Measurements from ENCODE around the gene PPP1R9A.

PPP1R9A gene

DNA sequence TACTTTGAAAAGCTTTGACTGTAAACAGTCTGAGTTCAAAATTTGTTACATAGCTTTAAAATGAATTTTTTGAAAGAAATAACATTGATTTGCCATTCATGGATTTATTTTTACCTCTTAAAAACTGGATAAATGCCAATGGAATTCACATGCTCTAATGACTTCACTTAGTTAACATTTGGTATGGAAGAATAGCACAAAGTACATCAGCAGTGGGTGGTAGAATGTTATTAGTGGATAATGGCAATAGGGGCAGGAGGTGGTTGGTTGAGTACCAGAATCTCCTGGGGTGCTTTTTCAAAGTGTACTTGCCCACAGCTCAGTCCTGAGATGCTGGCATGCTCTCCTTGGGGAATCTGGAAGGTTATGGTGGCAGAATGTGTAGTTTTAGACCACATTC lies 4.7 kb downstream of the PPP1R9A start:
- DNase-seq, result no peak

DNA sequence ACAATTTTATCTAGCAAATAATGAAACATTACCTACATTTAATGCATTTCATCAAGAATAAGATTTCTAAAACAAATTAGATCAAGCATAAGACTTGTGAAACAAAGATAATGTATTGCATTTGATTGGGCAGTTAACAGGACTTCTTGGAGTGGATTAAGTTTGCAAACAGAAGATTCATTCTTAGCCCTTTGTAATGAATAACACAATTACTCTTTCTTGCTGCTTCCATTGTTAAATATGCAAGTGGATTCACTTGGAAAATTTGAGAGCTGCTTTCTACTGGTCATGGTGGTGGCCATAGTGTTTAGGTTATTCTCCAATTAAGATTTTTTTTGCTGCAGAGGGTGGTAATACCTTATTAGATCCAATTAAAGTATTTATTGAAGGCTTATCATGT lies 6.0 kb downstream of the PPP1R9A start:
- no peak for DNase-seq

DNA sequence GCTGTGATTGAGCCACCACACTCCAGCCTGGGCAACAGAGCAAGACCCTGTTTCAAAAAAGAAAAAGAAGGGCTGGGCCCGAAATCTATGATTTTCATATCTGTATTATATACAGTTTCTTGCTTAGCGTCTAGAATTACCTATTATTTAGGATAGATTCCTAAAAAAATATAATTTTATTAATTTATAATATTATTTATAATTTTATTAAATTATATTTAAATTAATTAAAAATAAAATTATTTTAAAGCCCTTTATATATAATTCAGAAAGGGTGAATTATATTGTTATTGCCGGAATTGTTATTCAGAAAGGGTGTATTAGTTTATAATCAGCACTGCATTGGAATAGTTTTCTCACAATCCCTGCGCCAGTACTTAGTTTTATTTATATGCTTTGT lies 14.5 kb downstream of the PPP1R9A start:
- DNase-seq, result no peak

DNA sequence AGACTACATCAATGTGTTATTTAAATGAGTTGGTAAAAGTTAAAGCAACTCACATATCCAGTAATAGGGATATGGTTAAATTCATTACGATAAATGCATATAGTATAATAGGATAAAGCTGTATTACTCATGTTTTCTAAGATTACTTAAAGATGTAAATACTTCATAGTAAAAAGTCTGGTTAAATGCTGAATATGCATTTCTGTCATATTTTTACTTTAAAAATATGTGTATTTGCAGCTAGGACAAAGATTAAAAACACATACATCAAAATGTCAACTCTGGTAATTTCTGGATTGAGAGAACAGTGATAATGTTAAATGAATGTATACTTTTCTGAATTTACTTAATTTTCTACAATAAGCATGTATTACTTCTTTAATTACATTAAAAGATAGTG lies 15.1 kb downstream of the PPP1R9A start:
- DNase-seq, result no peak

DNA sequence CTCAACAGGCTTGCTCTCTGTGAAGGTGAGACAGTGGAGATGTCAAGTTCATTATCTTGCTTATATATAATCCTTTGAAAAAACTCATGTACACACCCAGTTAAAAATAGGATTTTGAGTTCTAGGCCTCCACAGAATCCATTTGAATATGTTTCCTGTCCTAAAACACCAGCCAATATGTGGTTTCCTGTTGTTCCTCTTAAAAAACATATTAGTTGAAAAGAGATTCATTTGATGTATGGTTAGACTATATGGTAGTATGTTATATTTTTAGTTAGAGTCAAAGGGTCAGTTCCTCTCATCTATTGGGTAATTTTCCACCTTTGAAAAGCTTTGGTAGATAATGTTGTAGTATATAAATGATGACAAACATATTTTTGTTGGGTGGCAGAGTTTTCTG lies 16.0 kb downstream of the PPP1R9A start:
- DNase-seq, result no peak

DNA sequence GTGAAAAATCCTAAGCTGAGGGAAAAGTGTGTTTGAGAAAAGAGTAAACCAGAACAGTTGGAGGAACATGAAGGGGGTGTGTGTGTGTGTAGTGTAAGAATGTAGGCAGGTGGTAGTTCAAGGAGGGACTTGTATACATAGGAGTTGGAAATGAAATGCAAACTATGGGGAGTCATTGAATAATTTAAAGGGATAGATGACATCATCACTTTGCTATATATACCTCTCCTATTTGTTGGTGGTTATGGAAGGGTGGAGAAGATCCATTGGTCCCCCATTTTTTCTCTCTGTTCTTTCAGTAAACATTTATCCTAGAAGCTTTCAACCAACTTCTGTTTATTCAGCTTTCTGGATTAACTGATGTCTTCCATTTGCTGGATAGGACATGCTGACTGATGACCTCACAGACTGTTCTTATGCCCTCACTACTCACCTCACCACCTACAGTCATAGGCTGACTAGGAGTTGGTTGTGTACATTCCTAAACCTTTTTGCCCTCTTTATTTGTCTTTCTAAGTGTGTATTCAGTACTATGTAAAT lies 20.8 kb downstream of the PPP1R9A start:
- DNase-seq, result no peak

DNA sequence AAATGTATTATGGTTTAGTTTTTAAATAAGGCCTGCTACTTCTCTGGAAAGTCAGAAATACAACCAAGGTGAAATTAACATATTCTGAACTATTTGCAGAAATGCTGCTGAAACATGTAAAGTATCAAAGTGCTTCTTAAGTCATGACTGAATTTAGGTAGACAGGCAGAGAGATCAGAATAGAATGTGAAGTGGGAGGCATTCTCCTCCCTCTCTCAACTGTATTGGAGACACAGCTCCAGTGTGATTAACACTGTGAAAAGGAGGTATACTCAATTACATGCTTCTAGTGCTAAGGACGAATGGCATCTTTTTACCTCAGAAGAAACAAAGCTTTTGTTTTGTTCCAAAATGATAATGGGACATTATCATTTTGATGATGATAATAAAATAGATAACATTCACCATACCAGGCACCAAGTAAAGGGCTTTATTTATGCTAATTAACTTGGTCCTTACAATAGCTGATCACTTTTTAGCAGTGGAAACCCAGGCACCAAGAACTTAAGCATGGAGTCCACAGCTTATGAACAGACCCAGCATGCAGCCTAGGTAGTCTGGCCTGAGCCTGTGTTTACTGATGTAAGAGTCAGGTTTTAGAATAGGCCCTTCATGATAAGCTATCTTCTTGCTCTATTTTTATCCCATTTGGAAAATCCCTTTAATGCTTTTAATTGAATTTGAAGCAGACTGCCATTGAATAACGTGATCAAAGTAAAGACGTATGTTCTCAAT lies 26.0 kb downstream of the PPP1R9A start:
- no peak for DNase-seq

DNA sequence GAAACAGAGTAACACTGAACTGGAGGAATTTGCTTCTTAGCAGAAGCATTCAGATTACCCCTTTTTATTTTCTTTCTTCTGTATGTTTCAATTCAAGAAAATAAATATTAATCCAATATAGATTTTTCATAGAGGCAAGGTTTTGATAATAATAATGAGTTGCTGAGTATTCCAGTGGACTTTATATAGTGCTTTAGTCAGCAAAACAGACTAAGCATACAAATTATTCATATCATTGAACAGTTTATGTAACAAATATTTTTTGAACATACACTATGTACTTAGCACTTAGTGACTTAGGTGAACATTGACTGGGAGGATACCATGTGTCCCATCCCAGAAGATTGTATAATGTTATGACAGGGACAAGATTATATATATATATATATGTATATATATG lies 32.0 kb downstream of the PPP1R9A start:
- no peak for DNase-seq

DNA sequence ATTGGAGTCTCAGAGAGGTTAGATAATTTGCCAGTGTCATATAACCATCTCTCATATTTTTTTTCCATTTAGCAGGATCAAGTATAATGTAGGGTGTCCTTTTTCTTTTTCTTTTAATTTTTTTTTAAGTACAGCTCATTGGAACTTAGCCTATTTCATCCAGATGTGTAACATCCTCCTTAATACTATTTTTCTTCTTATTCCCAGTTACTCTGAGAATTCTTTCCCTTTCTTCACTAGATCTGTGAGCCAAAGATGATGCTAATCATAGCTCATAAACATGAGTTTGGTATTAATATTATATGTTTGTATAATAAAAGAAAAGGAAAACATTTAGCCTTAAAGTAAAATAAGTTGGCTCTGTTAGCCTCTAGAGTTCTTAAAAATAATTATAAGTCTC lies 32.8 kb downstream of the PPP1R9A start:
- DNase-seq, result no peak

DNA sequence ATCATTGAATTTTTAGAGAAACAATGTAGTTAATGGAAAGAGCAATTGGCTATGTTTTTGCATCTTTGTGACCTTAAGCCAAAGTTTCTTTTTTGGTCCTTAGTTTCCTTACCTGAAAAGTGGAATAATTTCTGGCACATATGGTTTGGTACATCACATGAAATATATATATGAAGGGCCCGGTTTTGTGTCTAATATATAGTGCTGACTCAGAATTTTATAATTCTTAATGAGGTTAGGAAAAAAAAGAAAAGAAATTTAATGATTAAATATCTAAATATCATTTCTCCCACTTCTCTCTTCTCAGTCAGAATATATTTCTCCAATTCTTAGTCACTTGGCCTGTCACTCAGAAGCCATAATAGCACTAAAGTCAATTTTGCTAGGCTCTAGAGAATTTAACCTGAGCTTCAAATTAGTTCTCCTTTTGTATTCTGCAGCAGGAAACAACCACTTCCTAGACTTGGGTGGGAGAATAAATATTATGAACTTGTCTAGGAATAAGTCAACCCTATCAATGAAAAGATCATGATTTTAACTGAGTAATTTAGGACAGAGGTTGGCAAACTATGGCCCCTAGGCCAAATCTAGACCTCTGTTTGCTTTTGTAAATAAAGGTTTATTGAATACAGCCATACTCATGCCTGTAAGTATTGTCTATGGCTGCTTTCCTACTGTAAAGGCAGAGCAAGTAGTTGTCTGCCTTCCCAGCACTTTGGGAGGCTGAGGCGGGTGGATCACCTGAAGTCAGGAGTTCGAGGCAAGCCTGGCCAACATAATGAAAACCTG lies 34.6 kb downstream of the PPP1R9A start:
- no peak for DNase-seq

DNA sequence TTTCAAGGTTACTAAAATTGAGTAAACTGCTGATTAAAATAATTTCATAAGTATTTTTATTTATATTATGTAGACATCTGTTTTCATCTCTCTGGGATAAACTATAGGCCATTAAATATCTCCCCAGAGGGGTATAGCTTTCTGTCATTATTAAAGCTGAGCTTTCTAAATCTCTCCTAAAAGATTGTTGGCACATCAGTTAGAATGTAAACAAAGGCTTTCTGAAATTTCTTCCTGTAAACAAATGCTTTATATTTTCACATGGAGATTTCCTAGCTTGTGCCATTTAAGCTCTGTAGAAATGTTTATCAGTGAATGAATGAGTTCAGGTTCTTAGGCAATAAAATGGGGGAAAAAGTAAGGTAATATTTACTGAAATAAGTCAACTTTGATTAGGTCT lies 35.7 kb downstream of the PPP1R9A start:
- DNase-seq, result no peak

DNA sequence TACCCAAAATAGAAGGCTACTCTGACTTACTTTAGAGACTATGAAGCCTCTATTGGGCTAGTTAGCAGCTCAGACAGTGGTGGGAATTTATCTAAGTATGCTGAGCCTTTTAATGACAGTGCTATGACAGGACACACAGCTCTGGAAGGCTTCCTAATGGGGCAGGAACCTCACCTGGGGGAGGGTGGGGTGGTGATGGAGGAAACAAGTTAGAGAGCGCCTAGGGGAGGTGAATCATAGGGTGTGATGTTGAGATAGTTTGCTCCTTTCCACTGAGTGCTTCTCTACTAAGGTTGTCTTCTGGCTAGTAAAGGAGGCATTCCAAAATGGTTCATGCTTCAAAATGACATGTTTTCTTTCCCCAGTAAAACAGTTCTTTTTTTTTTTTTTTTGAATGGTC lies 42.1 kb downstream of the PPP1R9A start:
- DNase-seq, result no peak

DNA sequence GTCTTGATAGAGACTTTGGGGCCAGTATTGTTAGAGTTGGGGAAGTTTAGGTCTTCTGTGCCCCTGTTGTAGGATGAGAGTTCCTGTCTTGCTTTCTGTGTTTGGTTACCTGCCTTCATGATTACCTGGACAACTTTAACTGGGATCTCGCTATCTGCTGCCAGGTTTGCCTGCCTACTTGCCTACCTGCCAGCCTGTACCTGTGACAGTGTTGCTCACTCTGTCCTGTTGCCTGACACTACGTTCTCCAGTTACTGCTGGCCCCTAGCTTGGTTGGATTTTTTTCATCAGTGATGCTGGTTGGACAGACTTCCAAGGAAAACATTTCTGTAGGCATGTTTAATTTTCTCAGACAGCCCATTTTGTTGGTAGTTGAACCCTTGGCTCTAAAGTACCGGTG lies 48.4 kb downstream of the PPP1R9A start:
- DNase-seq, result no peak

DNA sequence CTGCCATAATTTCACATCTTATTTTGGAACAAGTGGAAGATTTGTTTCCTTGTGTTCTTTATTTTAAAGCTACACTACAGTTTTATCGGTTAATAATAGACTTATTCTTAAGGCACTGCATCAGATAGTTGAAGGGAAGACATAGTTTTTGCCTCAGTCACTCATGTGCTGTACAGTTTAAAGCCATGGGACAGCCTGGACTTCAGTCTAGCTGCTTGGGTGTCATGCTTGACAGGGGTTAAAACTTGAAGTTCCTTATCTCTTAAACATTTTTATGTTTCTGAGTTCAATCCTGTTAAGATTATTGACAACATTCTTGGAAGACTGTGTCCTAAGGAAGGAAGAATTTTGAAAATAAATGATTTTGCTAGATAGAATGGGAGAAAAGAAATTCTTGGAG lies 49.7 kb downstream of the PPP1R9A start:
- no peak for DNase-seq

DNA sequence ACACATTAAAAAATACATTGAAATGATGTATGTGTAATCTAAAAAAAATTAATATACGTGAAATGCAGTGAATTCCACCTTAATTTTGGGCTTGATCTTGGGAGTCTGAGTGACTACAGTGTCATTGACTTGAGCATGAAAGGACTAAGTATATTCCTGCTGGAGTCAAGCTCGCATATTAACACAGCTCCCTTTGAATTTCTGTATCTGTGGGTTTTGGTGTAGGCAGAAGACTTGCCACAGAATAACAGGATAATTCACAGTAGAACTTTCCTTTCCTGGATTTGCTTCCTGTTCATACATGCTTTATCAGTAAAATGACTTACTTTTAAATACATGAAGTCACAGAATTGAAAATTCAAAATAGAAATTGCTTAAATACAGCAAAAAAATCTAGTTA lies 55.3 kb downstream of the PPP1R9A start:
- no peak for DNase-seq

DNA sequence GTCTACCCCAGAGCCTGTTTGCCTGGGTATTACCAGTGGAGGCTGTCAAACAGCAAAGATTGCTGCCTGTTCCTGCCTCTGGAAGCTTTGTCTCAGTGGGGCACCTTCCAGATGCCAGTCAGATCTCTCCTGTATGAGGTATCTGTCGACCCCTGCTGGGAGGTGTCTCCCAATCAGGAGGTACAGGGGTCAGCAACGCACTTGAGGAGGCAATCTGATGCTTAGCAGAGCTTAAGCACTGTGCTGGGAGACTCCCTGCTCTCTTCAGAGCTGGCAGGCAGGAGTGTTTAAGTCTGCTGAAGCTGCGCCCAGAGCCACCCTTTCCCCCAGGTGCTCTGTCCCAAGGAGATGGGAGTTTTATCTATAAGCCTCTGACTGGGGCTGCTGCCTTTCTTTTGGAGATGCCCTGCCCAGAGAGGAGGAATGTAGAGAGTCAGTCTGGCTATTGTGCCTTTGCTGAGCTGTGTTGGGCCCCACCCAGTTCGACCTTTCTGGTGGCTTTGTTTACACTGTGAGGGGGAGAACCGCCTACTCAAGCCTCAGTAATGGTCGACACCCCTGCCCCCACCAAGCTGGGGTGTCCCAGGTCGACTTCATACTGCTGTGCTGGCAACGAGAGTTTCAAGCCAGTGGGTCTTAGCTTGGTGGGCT lies 62.2 kb downstream of the PPP1R9A start:
- no peak for DNase-seq

DNA sequence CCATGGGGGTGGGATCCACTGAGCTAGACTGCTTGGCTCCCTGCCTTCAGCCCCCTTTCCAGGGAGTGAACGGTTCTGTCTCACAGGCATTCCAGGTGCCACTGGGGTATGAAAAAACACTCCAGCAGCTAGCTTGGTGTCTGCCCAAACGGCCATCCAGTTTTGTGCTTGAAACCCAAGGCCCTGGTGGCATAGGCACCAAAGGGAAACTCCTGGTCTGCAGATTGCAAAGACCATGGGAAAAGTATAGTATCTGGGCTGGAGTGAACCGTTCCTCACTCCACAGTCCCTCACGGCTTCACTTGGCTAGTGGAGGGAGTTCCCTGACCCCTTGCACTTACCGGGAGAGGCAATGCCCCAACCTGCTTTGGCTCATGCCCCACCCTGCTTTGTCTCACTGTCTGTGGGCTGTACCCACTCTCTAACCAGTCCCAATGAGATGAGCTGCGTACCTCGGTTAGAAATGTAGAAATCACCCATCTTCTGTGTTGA lies 62.7 kb downstream of the PPP1R9A start:
- no peak for DNase-seq

DNA sequence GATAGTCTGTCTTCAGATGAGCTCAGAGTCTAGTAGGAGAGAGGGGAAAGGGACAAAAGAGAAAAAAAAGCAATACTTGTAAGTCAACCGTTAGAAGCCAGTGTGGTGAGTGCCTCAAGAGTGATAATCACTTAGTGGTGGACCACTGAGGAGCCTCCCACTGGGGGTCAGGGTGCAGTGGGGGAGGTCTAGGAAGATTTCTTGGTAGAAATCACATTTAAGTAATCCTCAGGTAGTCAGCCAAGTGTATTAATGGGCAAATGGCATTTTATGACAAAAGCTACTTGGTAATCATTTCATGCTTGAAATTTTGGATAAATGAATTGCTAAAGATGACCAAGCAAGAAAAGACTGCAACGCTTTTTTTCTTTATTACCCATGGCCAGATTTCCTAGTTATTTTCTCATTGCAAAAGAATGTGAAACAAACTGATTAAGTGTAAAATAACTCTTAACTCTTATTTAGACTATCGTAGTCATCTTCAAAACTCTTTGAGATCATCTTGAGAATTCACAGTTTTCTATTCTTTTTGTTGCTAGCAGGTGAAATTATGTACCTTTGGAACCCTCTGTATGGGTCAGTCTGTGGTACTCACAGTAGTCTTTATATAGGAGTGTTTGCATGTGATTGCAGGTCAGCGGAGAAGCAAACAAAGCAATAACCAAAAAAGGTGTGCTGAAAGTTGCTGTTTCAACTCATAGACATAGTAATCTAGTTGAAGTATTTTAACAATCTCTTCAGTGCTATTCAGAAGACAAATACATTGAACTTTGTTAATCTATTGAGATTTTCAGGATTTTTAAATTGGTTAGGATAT lies 63.9 kb downstream of the PPP1R9A start:
- no peak for DNase-seq

DNA sequence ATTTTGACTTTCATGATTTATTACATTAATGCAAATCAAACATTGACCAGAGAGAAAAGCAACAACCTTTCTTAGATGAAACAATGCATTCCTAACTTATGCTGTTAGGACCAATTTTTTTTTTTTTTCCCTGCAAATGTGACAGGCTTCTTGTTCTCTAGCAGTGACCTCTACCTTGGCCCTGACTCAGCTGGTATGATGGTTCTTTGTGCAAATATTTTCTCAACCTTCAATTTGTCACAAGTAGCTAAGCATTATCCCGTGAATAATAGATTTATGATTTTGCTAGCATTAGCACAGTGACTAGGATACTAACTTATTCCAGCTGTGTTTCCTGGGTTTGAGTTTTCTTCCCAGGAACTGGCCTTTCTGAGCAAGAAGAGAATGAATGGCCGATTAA lies 64.9 kb downstream of the PPP1R9A start:
- DNase-seq, result no peak

DNA sequence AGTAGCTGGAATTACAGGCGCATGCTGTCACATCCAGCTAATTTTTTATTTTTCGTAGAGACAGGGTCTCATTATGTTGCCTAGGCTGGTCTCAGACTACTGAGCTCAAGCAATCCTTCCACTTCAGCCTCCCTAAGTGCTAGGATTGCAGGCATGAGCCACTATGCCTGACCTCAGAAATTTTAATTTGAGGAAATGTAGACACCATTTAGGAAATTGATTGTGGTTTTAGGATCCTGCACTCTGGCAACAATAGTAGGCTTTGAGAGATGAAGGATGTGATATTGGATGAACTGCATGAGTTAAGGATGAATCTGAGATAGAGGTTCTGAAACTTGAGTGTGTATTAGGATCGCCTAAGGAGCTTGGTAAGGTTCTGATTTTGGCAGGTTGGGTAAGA lies 66.5 kb downstream of the PPP1R9A start:
- DNase-seq, result no peak

DNA sequence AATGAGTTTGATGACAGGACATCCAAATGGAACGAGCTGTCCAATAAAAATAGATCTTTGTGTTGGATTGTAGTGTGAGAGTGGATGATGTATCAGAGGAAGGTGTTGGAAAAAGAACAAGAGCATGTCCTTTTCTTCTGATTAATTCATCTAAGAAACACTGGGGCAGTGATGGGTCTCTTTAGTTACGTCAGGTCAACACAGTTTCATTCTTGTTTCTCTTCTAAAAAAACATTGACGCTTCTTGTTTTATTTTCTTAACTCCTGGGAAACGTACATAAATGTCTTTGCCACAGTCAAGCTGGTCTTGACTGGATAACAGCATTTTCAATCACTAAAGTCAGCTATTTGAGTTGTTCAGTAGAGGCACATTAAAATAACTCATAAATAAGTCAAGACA lies 67.0 kb downstream of the PPP1R9A start:
- DNase-seq, result no peak

DNA sequence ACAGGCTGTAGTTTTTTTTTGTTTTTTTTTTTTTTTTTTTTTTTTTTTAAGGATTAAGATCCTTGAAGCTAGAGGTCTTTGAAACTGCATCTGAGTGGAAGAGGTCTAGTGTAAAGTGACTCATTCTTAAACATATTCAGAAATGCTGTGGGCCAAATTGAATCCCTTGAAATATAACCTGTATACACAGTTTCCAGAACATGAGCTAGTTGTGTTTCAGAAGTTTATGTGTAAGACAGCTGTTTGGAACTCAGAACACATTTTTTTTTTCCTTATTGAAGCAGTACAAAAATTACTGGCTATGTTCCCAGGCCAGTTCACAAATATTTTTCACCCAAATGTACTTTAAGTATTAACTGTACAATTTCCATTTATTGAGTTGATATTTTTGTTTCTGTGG lies 67.9 kb downstream of the PPP1R9A start:
- DNase-seq, result no peak

Data from stimulated activated CD4-positive, alpha-beta T cell treated with anti-CD3 and anti-CD28 coated beads, Interleukin-15, amount 100 ng/mL, for 24 hours (primary cell).